ENCODE results near the gene LTF. TPM values are rescaled to one million over a fixed set of nuclear protein-coding genes. Genes with fewer than 3 reads are reported as not detected.

The LTF gene
- total RNA-seq, 1 experiment from 2014 or later: not detected

GRCh38 chr3:46489875-46490274, 25.2 kb upstream of the LTF start:
- no peak overlapping the region for H3K9ac ChIP-seq (ENCODE audit: low read length)
- POLR2A ChIA-PET: interaction anchor here (1.7 kb wide), 1 partner anchor 10 kb away, joined by 3 read pairs; no protein-coding TSS in a partner anchor
- RAD21 ChIA-PET (ENCODE audit: low non-redundant PET in 1 of 2, low total read pairs in 2 of 2, uncharacterized antibody in 2 of 2, unreplicated experiment in 2 of 2): interaction anchor here (1.7 kb wide), 2 partner anchors 68 to 137 kb away, joined by 4 to 21 read pairs; no protein-coding TSS in a partner anchor
- no peaks in the 10 kb centered on the region for H4K20me1 ChIP-seq (ENCODE audit: insufficient read depth)
- intact Hi-C loops (cut with micrococcal nuclease): loop anchor here (5.0 kb wide), 1 partner anchor 407 kb away; no protein-coding TSS in a partner anchor
- no peak overlapping the region for H2AFZ ChIP-seq (ENCODE audit: low read depth, low read length, poor library complexity, severe bottlenecking)
- no peaks in the 10 kb centered on the region for H3K79me2 ChIP-seq (ENCODE audit: insufficient read depth, low read length)
- no peak for TF ChIP-seq ZNF274 (IDR thresholded peaks at IDR 0.05; ENCODE audit: low read depth, low read length)
- no peak for TF ChIP-seq ELF1 (IDR thresholded peaks at IDR 0.05; ENCODE audit: borderline replicate concordance, low read depth)
- no peak for TF ChIP-seq POLR2A (IDR thresholded peaks at IDR 0.05; ENCODE audit: borderline replicate concordance, extremely low read depth, insufficient read depth, insufficient read length)
- TF ChIP-seq EGR1 (IDR thresholded peaks at IDR 0.05; ENCODE audit: low read depth): no peak
- TF ChIP-seq CBX3 (IDR thresholded peaks at IDR 0.05; ENCODE audit: low read depth): no peak
- TF ChIP-seq CEBPB (IDR thresholded peaks at IDR 0.05; ENCODE audit: low read depth): no peak
- no peak for TF ChIP-seq POLR2AphosphoS5 (IDR thresholded peaks at IDR 0.05; ENCODE audit: low read depth, low read length)
- TF ChIP-seq RAD21 (IDR thresholded peaks at IDR 0.05; ENCODE audit: low read depth): no peak
- no peak for TF ChIP-seq EZH2 (IDR thresholded peaks at IDR 0.05)
- TF ChIP-seq YY1 (IDR thresholded peaks at IDR 0.05; ENCODE audit: extremely low read depth, insufficient replicate concordance, low read depth, low read length): no peak
- TF ChIP-seq SP1 (IDR thresholded peaks at IDR 0.05; ENCODE audit: low read depth): no peak
- no peak for TF ChIP-seq FOSL1 (IDR thresholded peaks at IDR 0.05; ENCODE audit: low read depth)
- no peak for TF ChIP-seq CTCF (IDR thresholded peaks at IDR 0.05 in 2 of 3, conservative IDR thresholded peaks at IDR 0.05 in 1 of 3; ENCODE audit: borderline replicate concordance in 1 of 3, insufficient read depth in 1 of 3, low read depth in 2 of 3, low read length in 2 of 3)
- no peak for TF ChIP-seq MAX (IDR thresholded peaks at IDR 0.05)
- TF ChIP-seq JUND (IDR thresholded peaks at IDR 0.05): no peak
- no peak for TF ChIP-seq SRF (IDR thresholded peaks at IDR 0.05; ENCODE audit: low read depth)
- no peak for TF ChIP-seq TCF7L2 (IDR thresholded peaks at IDR 0.05; ENCODE audit: borderline replicate concordance, extremely low read depth, insufficient read depth, insufficient read length)
- TF ChIP-seq ZBTB33 (IDR thresholded peaks at IDR 0.05; ENCODE audit: extremely low read depth, insufficient replicate concordance, low read length): no peak
- TF ChIP-seq ZFX (IDR thresholded peaks at IDR 0.05): no peak
- no peak for TF ChIP-seq SIN3A (IDR thresholded peaks at IDR 0.05; ENCODE audit: low read depth)
- no peaks in the 10 kb centered on the region for H3K27me3 ChIP-seq (ENCODE audit: insufficient read depth, low read length)
- no peaks in the 10 kb centered on the region for H3K36me3 ChIP-seq (ENCODE audit: control insufficient read depth in 1 of 2, insufficient read depth in 2 of 2, low read length in 2 of 2)
- no peak overlapping the region for H3K4me2 ChIP-seq (ENCODE audit: low read length)
- CTCF ChIA-PET: interaction anchor here (1.0 to 3.4 kb wide), 6 partner anchors 8 to 140 kb away, joined by 3 to 144 read pairs (median 15); partner anchors contain the start of gene RTP3
- peaks cover 0 to 10% of the 10 kb centered on the region in 2 experiments; a peak in 1 of 4 replicates for H3K4me1 ChIP-seq (ENCODE audit: control insufficient read depth in 1 of 2, insufficient read depth in 2 of 2, low read length in 2 of 2)
- no peaks in the 10 kb centered on the region for H3K9me3 ChIP-seq (ENCODE audit: control insufficient read depth in 1 of 2, insufficient read depth in 1 of 2, low read depth in 1 of 2, low read length in 2 of 2)
- ATAC-seq (no peak), DNase-seq (ENCODE audit: low read depth, low spot score) (no peak)
- no TSS peak for BruUV-seq (replicated peaks)
- H3K27ac ChIP-seq (ENCODE audit: low read depth, low read length): no peak overlapping the region
- no peak overlapping the region for H3K4me3 ChIP-seq (replicated peaks in 1 of 2; ENCODE audit: low read depth in 1 of 2, low read length in 2 of 2)
- no peaks in the 10 kb centered on the region for H3K9me2 ChIP-seq (ENCODE audit: insufficient read depth)
